Keratinocyte (primary cell): ENCODE data around the gene ATP5F1B. TPM values are rescaled to one million over a fixed set of nuclear protein-coding genes. Genes with fewer than 3 reads are reported as not detected.
"Not testable (repeated sequence)": the region's sequence is repeated elsewhere in the genome, so short reads cannot be mapped to it uniquely, and the experiment has no call there.

Experiments used
- DNase-seq: peaks from one replicate; pipeline ENCODE4 v3.0.0-alpha.2; 2011; ENCODE audit warnings: low read depth, missing footprints, low spot score
- FAIRE-seq: peaks from 2 replicates; lab custom pipeline; 2011; peaks lifted over from hg19 to GRCh38; lab: Jason Lieb, UNC
- H2AFZ ChIP-seq: 2 replicates; pipeline ENCODE4 v1.6.0; 2012; ENCODE audit warnings: low read length, control low read depth, inconsistent platforms; ENCODE audit not compliant: control insufficient read depth
- H3K27ac ChIP-seq: 2 replicates; pipeline ENCODE4 v1.5.1; 2011; ENCODE audit warnings: low read length; ENCODE audit not compliant: control insufficient read depth, insufficient read depth
- H3K27me3 ChIP-seq: 3 replicates; pipeline ENCODE4 v1.6.0; 2011; ENCODE audit warnings: low read length; ENCODE audit not compliant: control insufficient read depth, insufficient read depth; ENCODE audit errors: extremely low read depth
- H3K36me3 ChIP-seq, 2 experiments: 2 replicates in 1 of 2; 3 replicates in 1 of 2; pipeline ENCODE4 v1.5.1; 2011; ENCODE audit warnings: low read length in 2 of 2, mild to moderate bottlenecking in 1 of 2; ENCODE audit not compliant: control insufficient read depth in 2 of 2, insufficient read depth in 2 of 2; ENCODE audit errors: extremely low read depth in 1 of 2
- H3K4me1 ChIP-seq: 3 replicates; pipeline ENCODE4 v1.5.1; 2011; ENCODE audit warnings: low read length; ENCODE audit not compliant: control insufficient read depth, insufficient read depth; ENCODE audit errors: extremely low read depth
- H3K4me2 ChIP-seq: 3 replicates; pipeline ENCODE4 v1.6.0; 2011; ENCODE audit warnings: low read depth, low read length; ENCODE audit not compliant: control insufficient read depth, insufficient read depth; ENCODE audit errors: extremely low read depth
- H3K4me3 ChIP-seq, 3 experiments: fragments of 200-600 bp in 1 of 3; sonication (generic) in 1 of 3; 2 replicates in 2 of 3; 3 replicates in 1 of 3; pipeline ENCODE4 v1.5.1; 2011 to 2016; ENCODE audit warnings: low read length in 3 of 3, mild to moderate bottlenecking in 3 of 3, control low read depth in 2 of 3, inconsistent platforms in 1 of 3, low read depth in 1 of 3, mixed read lengths in 1 of 3, mixed run types in 1 of 3, moderate library complexity in 1 of 3; ENCODE audit not compliant: control insufficient read depth in 2 of 3, insufficient read depth in 2 of 3; ENCODE audit errors: extremely low read depth in 1 of 3
- H3K79me2 ChIP-seq: 2 replicates; pipeline ENCODE4 v1.6.0; 2012; ENCODE audit warnings: low read length; ENCODE audit not compliant: control insufficient read depth, insufficient read depth
- H3K9ac ChIP-seq: 3 replicates; pipeline ENCODE4 v1.6.0; 2011; ENCODE audit warnings: low read length; ENCODE audit not compliant: control insufficient read depth, insufficient read depth; ENCODE audit errors: extremely low read depth
- H3K9me1 ChIP-seq: 3 replicates; pipeline ENCODE4 v1.6.0; 2011; ENCODE audit warnings: low read length; ENCODE audit not compliant: control insufficient read depth, insufficient read depth; ENCODE audit errors: extremely low read depth
- H3K9me3 ChIP-seq: 2 replicates; pipeline ENCODE4 v1.5.1; 2012; ENCODE audit warnings: low read depth, low read length; ENCODE audit not compliant: control insufficient read depth
- H4K20me1 ChIP-seq: 3 replicates; pipeline ENCODE4 v1.6.0; 2011; ENCODE audit warnings: low read length; ENCODE audit not compliant: control insufficient read depth, insufficient read depth; ENCODE audit errors: extremely low read depth
- CTCF ChIP-seq, 3 experiments: IDR thresholded peaks in 1 of 3; conservative IDR thresholded peaks in 1 of 3; optimal IDR thresholded peaks in 1 of 3; 2 replicates in 2 of 3; 3 replicates in 1 of 3; pipeline versions ENCODE3 to v1.5.1; 2011; ENCODE audit warnings: low read length in 3 of 3, mild to moderate bottlenecking in 3 of 3, moderate library complexity in 2 of 3, control low read depth in 1 of 3, inconsistent platforms in 1 of 3; ENCODE audit not compliant: insufficient read depth in 2 of 3; ENCODE audit errors: extremely low read depth in 1 of 3
- EZH2 ChIP-seq: IDR thresholded peaks from one replicate; pipeline ENCODE4 v1.6.1; 2012; ENCODE audit warnings: inconsistent platforms, mild to moderate bottlenecking, low read length, moderate library complexity
- dilution Hi-C: fragments of 300-500 bp; cut with MboI; formaldehyde crosslinking; loops from one replicate; pipeline ENCODE4 v1.7.0; 2020; ENCODE audit warnings: low sequenced_read_pairs; ENCODE audit not compliant: extremely low pct_ligation_motif_present
- polyA plus RNA-seq, 5 experiments: library from polyadenylated mRNA; depleted of rRNA in 3 of 5; stranded (reverse) in 3 of 5; stranded (forward) in 1 of 5; unstranded in 1 of 5; fragments of >200 nt; gene quantifications; 1 replicate in 1 of 5; 2 replicates in 3 of 5; 3 replicates in 1 of 5; pipeline versions ENCODE4 v1.2.1 to v1.2.3, GENCODE V29; 2011 to 2012; ENCODE audit warnings: missing spikeins in 2 of 5, low read depth in 1 of 5, low replicate concordance in 1 of 5

The ATP5F1B gene
- polyA plus RNA-seq, 1 donor (not counting 4 experiments of a cell fraction or from before 2014, with no cell fraction given), result 1,488 TPM

GRCh38 chr12:56648023-56648422 is 2.2 kb upstream of the ATP5F1B start:
- H3K27ac ChIP-seq, FAIRE-seq, DNase-seq, H2AFZ ChIP-seq, H3K9ac ChIP-seq, H3K4me3 ChIP-seq, dilution Hi-C loops, H3K4me2 ChIP-seq, H3K27me3 ChIP-seq, H4K20me1 ChIP-seq, H3K9me3 ChIP-seq, H3K9me1 ChIP-seq: not testable (repeated sequence)
- Histone ChIP-seq H3K4me1 (peaks cover 13% of the 10 kb centered on the region), H3K79me2 (peaks cover 28% of the 10 kb centered on the region), H3K36me3 (peaks cover 8 to 11% of the 10 kb centered on the region in 2 experiments)

GRCh38 chr12:56645201-56645716 is 525 bp downstream of the ATP5F1B start:
- Histone ChIP-seq H3K27ac (peak overlapping the region; percentile 90), H3K9me1 (no peaks in the 10 kb centered on the region), H3K9me3 (no peaks in the 10 kb centered on the region), H3K9ac (peak overlapping the region; percentile 96), H3K79me2 (peaks cover 40% of the 10 kb centered on the region), H3K4me1 (peaks cover 13% of the 10 kb centered on the region), H3K27me3 (no peaks in the 10 kb centered on the region), H3K36me3 (peaks cover 17 to 26% of the 10 kb centered on the region in 2 experiments), H4K20me1 (peaks cover 8% of the 10 kb centered on the region), H3K4me3 (peak overlapping the region; percentile 84 to 97 (median 92)), H3K4me2 (peak overlapping the region; percentile 85), H2AFZ (peak overlapping the region; percentile 50)
- DNase-seq (no peak), FAIRE-seq (no peak)
- dilution Hi-C loops, result no loop called here
- no peak for TF ChIP-seq CTCF (optimal IDR thresholded peaks at IDR 0.05 in 1 of 3, IDR thresholded peaks at IDR 0.05 in 1 of 3, conservative IDR thresholded peaks at IDR 0.05 in 1 of 3; ENCODE audit: extremely low read depth in 1 of 3, insufficient read depth in 2 of 3, low read length in 3 of 3)
- no peak for TF ChIP-seq EZH2

GRCh38 chr12:56644654-56645053 is 1.1 kb downstream of the ATP5F1B start:
- no peaks in the 10 kb centered on the region for H3K9me1 ChIP-seq
- no peaks in the 10 kb centered on the region for H3K27me3 ChIP-seq
- H3K4me1 ChIP-seq, result peaks cover 13% of the 10 kb centered on the region
- H3K27ac ChIP-seq, result peak overlapping the region; percentile 90
- peaks cover 21 to 30% of the 10 kb centered on the region in 2 experiments for H3K36me3 ChIP-seq
- H4K20me1 ChIP-seq, result peaks cover 8% of the 10 kb centered on the region
- TF ChIP-seq CTCF (optimal IDR thresholded peaks at IDR 0.05 in 1 of 3, IDR thresholded peaks at IDR 0.05 in 1 of 3, conservative IDR thresholded peaks at IDR 0.05 in 1 of 3; ENCODE audit: extremely low read depth in 1 of 3, insufficient read depth in 2 of 3, low read length in 3 of 3) (no peak), EZH2 (no peak)
- H3K9ac ChIP-seq, result peak overlapping the region; percentile 96
- FAIRE-seq (no peak), DNase-seq (no peak)
- H3K79me2 ChIP-seq, result peaks cover 43% of the 10 kb centered on the region
- peak overlapping the region; percentile 85 for H3K4me2 ChIP-seq
- H3K9me3 ChIP-seq, result no peaks in the 10 kb centered on the region
- H2AFZ ChIP-seq, result no peak overlapping the region
- dilution Hi-C loops, result no loop called here
- H3K4me3 ChIP-seq, result peak overlapping the region; percentile 84 to 97 (median 92)
